A549 (cell line): ENCODE measurements around the gene CSRNP2. TPM values are rescaled to one million over a fixed set of nuclear protein-coding genes. Genes with fewer than 3 reads are reported as not detected.

ENCODE experiments used
- ATAC-seq, 2 experiments: fragments of 200-7000 bp in 1 of 2; fragments of >200 bp in 1 of 2; cut with Nextera tagmentation in 1 of 2; cut with Tn5 transposase in 1 of 2; 3 replicates each; pipeline versions ENCODE4 v1.8.0 to v1.9.1; 2018 to 2020; ENCODE audit warnings: mild to moderate bottlenecking in 1 of 2, moderate library complexity in 1 of 2
- CTCF ChIA-PET: fragments of 300-600 bp; sonication (Branson Sonifier 250); formaldehyde crosslinking; extraction: SDS; loops from one replicate; lab custom pipeline; 2021; ENCODE audit warnings: antibody characterized with exemption, inconsistent platforms; lab: Yijun Ruan, JAX
- POLR2A ChIA-PET: fragments of 350-600 bp; formaldehyde crosslinking; extraction: SDS; loops from one replicate; lab custom pipeline; 2021; ENCODE audit warnings: antibody characterized with exemption, inconsistent platforms; lab: Yijun Ruan, JAX
- DNase-seq, 2 experiments: peaks; one replicate each; pipeline versions ENCODE4 v3.0.0 to v3.0.0-alpha.2; 2011 to 2016; ENCODE audit warnings: low read depth in 1 of 2, low spot score in 1 of 2
- FAIRE-seq: peaks from 2 replicates; lab custom pipeline; 2011; peaks lifted over from hg19 to GRCh38; lab: Jason Lieb, UNC
- H3K27ac ChIP-seq, 2 experiments: fragments of >200 bp; sonication (Bioruptor Twin); formaldehyde crosslinking; 3 replicates each; pipeline ENCODE4 v1.5.1; 2016 to 2017
- H3K4me1 ChIP-seq: fragments of >200 bp; sonication (Bioruptor Twin); formaldehyde crosslinking; 3 replicates; pipeline ENCODE4 v1.6.1; 2016
- H3K4me2 ChIP-seq: fragments of >200 bp; sonication (Bioruptor Twin); formaldehyde crosslinking; 3 replicates; pipeline ENCODE4 v1.6.1; 2016
- H3K4me3 ChIP-seq: fragments of >200 bp; sonication (Bioruptor Twin); formaldehyde crosslinking; 3 replicates; pipeline ENCODE4 v1.5.1; 2016
- H3K9me3 ChIP-seq: fragments of >200 bp; sonication (Bioruptor Twin); formaldehyde crosslinking; 3 replicates; pipeline ENCODE4 v1.6.1; 2016
- BCL3 ChIP-seq: fragments of >200 bp; sonication (Bioruptor Twin); formaldehyde crosslinking; IDR thresholded peaks from 3 replicates; pipeline ENCODE4 v1.6.1; 2016
- BHLHE40 ChIP-seq: IDR thresholded peaks from 2 replicates; pipeline ENCODE4 v1.6.1; 2012; ENCODE audit warnings: low read depth, low read length, inconsistent platforms
- CEBPB ChIP-seq, 2 experiments: fragments of >200 bp in 1 of 2; sonication (Bioruptor Twin) in 1 of 2; formaldehyde crosslinking in 1 of 2; IDR thresholded peaks; 2 replicates each; pipeline ENCODE4 v1.6.1; 2012 to 2016
- CHD4 ChIP-seq: fragments of 200-600 bp; sonication (generic); IDR thresholded peaks from 2 replicates; pipeline ENCODE4 v1.6.1; 2016; ENCODE audit warnings: antibody characterized with exemption, mild to moderate bottlenecking, borderline replicate concordance
- CTCF ChIP-seq: fragments of >200 bp; sonication (Bioruptor Twin); formaldehyde crosslinking; IDR thresholded peaks from 3 replicates; pipeline ENCODE4 v1.5.1; 2016
- GATA3 ChIP-seq: IDR thresholded peaks from 2 replicates; pipeline ENCODE4 v1.6.1; 2012; ENCODE audit warnings: borderline replicate concordance
- JUNB ChIP-seq: fragments of >200 bp; sonication (Bioruptor Twin); formaldehyde crosslinking; IDR thresholded peaks from 2 replicates; pipeline ENCODE4 v1.6.1; 2016
- MAFK ChIP-seq: fragments of 450-650 bp; IDR thresholded peaks from 2 replicates; pipeline ENCODE4 v1.6.1; 2014; ENCODE audit not compliant: partially characterized antibody
- MAZ ChIP-seq: fragments of 150-350 bp; IDR thresholded peaks from 2 replicates; pipeline ENCODE4 v1.6.1; 2014; ENCODE audit warnings: antibody characterized with exemption, low read depth, low read length, borderline replicate concordance
- MYC ChIP-seq: IDR thresholded peaks from 2 replicates; pipeline ENCODE4 v1.6.1; 2012; ENCODE audit warnings: mild to moderate bottlenecking, inconsistent platforms, low read length, improper control_type of control experiment, borderline replicate concordance
- NFE2L2 ChIP-seq: fragments of 150-350 bp; conservative IDR thresholded peaks from 2 replicates; pipeline ENCODE4 v1.6.1; 2014; ENCODE audit warnings: low read length
- PBX3 ChIP-seq: IDR thresholded peaks from 2 replicates; pipeline ENCODE4 v1.6.1; 2012
- POLR2A ChIP-seq: IDR thresholded peaks from 2 replicates; pipeline ENCODE4 v1.6.1; 2012; ENCODE audit warnings: mild to moderate bottlenecking, low read length
- REST ChIP-seq: fragments of 200-600 bp; sonication (generic); IDR thresholded peaks from 2 replicates; pipeline ENCODE4 v1.6.1; 2016; ENCODE audit warnings: antibody characterized with exemption, mild to moderate bottlenecking, moderate library complexity
- SMC3 ChIP-seq: fragments of >200 bp; sonication (Bioruptor Twin); formaldehyde crosslinking; IDR thresholded peaks from 3 replicates; pipeline ENCODE4 v1.6.1; 2018; ENCODE audit warnings: inconsistent platforms
- SREBF2 ChIP-seq: fragments of 450-650 bp; IDR thresholded peaks from 2 replicates; pipeline ENCODE4 v1.6.1; 2014; ENCODE audit warnings: mild to moderate bottlenecking, moderate library complexity
- TP53 ChIP-seq: fragments of 250-450 bp; sonication (Bioruptor Pico); IDR thresholded peaks from 2 replicates; pipeline ENCODE4 v1.5.0; 2021; ENCODE audit warnings: mild to moderate bottlenecking, moderate library complexity
- USF2 ChIP-seq: fragments of 450-650 bp; IDR thresholded peaks from 2 replicates; pipeline ENCODE4 v1.6.1; 2014; ENCODE audit warnings: antibody characterized with exemption
- ZNF302 ChIP-seq: fragments of 250-450 bp; sonication (Bioruptor Pico); IDR thresholded peaks from 2 replicates; pipeline ENCODE4 v1.9.0; 2021; ENCODE audit warnings: inconsistent platforms, mild to moderate bottlenecking, moderate library complexity
- WGBS: methylation state at CpG from one replicate; pipeline ENCODE4 v1.1.6; 2017; ENCODE audit errors: missing lambda C conversion rate; 5-methylcytosine and 5-hydroxymethylcytosine counted together
- polyA plus RNA-seq, 4 experiments: library from polyadenylated mRNA; depleted of rRNA in 3 of 4; stranded (reverse); fragments of >200 nt; fragmentation: RNase III in 1 of 4; extraction: RNeasy Plus Mini Kit Qiagen cat#74134 plus additional on column Dnase treatment in 1 of 4; gene quantifications; 2 replicates in 3 of 4; 3 replicates in 1 of 4; pipeline ENCODE4 v1.2.3, GENCODE V29; 2011 to 2017

Gene CSRNP2
- polyA plus RNA-seq, 2 of the 4 experiments (the other 2 are of a cell fraction) = 11.1 to 20.3 TPM

- FAIRE-seq = no peak
- peaks cover 9% of the 10 kb centered on the region; the same call in 2 of the 3 replicates for H3K4me1 ChIP-seq
- H3K4me2 ChIP-seq = no peak overlapping the region
- CTCF ChIA-PET = interaction anchor here (0.6 to 1.4 kb wide), 3 partner anchors 14 to 202 kb away, joined by 3 to 6 read pairs (median 4); no protein-coding TSS in a partner anchor
- TF ChIP-seq CHD4 = no peak
- TF ChIP-seq, all 56 proteins: peak for 0
- WGBS = 93% methylated on average over 5 of the region's 5 CpGs
- DNase-seq (no peak), ATAC-seq (no peak)
- POLR2A ChIA-PET = no interaction called here
- Histone ChIP-seq H3K27ac (no peak overlapping the region), H3K9me3 (no peaks in the 10 kb centered on the region), H3K4me3 (no peak overlapping the region)
These were observed 48.5 kb upstream of the CSRNP2 start for GRCh38 chr12:51131745-51132521.

GRCh38 chr12:51128919-51129318 lies 45.5 kb upstream of the CSRNP2 start:
- no peak overlapping the region for H3K4me3 ChIP-seq
- FAIRE-seq = no peak
- POLR2A ChIA-PET = interaction anchor here (1.1 kb wide), 1 partner anchor 45 kb away, joined by 3 read pairs; the partner anchor contains the start of gene CSRNP2
- peaks cover 8% of the 10 kb centered on the region; the same call in 2 of the 3 replicates for H3K4me1 ChIP-seq
- WGBS = 93% methylated on average over 3 of the region's 3 CpGs
- CTCF ChIA-PET = no interaction called here
- H3K4me2 ChIP-seq = no peak overlapping the region
- no peaks in the 10 kb centered on the region for H3K9me3 ChIP-seq
- H3K27ac ChIP-seq = no peak overlapping the region
- no peak for DNase-seq
- no peak for ATAC-seq
- TF ChIP-seq REST (no peak), BCL3 (no peak), SREBF2 (no peak), POLR2A (no peak), BHLHE40 (no peak), ZNF302 (CRISPR knock-in tag) (no peak), MAFK (no peak), CHD4 (no peak), NFE2L2 (no peak), JUNB (no peak), CTCF (no peak)

- Histone ChIP-seq H3K4me3 (no peak overlapping the region), H3K4me1 (peaks cover 12% of the 10 kb centered on the region), H3K4me2 (no peak overlapping the region), H3K27ac (no peak overlapping the region), H3K9me3 (no peaks in the 10 kb centered on the region)
- ATAC-seq (no peak), FAIRE-seq (no peak), DNase-seq (no peak)
- TF ChIP-seq SREBF2 (no peak), MYC (no peak), PBX3 (no peak), CEBPB (IDR thresholded peaks at IDR 0.05) (no peak), GATA3 (no peak), BHLHE40 (no peak), TP53 (CRISPR knock-in tag) (no peak), POLR2A (no peak), USF2 (no peak), MAZ (no peak), SMC3 (no peak)
- POLR2A ChIA-PET = no interaction called here
- CTCF ChIA-PET = interaction anchor here (1.0 kb wide), 1 partner anchor 9 kb away, joined by 3 read pairs; no protein-coding TSS in a partner anchor
- 79% methylated on average over 2 of the region's 2 CpGs for WGBS
These were observed 43.8 kb upstream of the CSRNP2 start for GRCh38 chr12:51127050-51127729.
